ENCODE data around the gene HABP2. TPM values are rescaled to one million over a fixed set of nuclear protein-coding genes. Genes with fewer than 3 reads are reported as not detected.

HABP2 gene
- total RNA-seq, 1 donor from 2014 or later: not detected

GRCh38 chr10:113552014-113552413 lies 839 bp upstream of the HABP2 start:
- H3K4me1 Mint-ChIP-seq (ENCODE audit: low read depth, unreplicated experiment): no peaks in the 10 kb centered on the region
- no peak overlapping the region for H3K27ac Mint-ChIP-seq (ENCODE audit: unreplicated experiment)
- no peak for DNase-seq
- H3K36me3 Mint-ChIP-seq (ENCODE audit: unreplicated experiment): no peaks in the 10 kb centered on the region
- peaks cover 4% of the 10 kb centered on the region for H3K27me3 Mint-ChIP-seq (ENCODE audit: unreplicated experiment)
- no peak for TF ChIP-seq CTCF (IDR thresholded peaks at IDR 0.05; ENCODE audit: partially characterized antibody, unreplicated experiment)
- no peaks in the 10 kb centered on the region for H3K9me3 Mint-ChIP-seq (ENCODE audit: unreplicated experiment)
- H3K4me3 Mint-ChIP-seq (ENCODE audit: unreplicated experiment): no peak overlapping the region

GRCh38 chr10:113553149-113553548 lies 296 bp downstream of the HABP2 start:
- no peak overlapping the region for H3K27ac Mint-ChIP-seq (ENCODE audit: unreplicated experiment)
- H3K4me3 Mint-ChIP-seq (ENCODE audit: unreplicated experiment): no peak overlapping the region
- H3K27me3 Mint-ChIP-seq (ENCODE audit: unreplicated experiment): peaks cover 4% of the 10 kb centered on the region
- TF ChIP-seq CTCF (IDR thresholded peaks at IDR 0.05; ENCODE audit: partially characterized antibody, unreplicated experiment): no peak
- no peaks in the 10 kb centered on the region for H3K4me1 Mint-ChIP-seq (ENCODE audit: low read depth, unreplicated experiment)
- H3K9me3 Mint-ChIP-seq (ENCODE audit: unreplicated experiment): no peaks in the 10 kb centered on the region
- H3K36me3 Mint-ChIP-seq (ENCODE audit: unreplicated experiment): no peaks in the 10 kb centered on the region
- DNase-seq: no peak

GRCh38 chr10:113554214-113554613 lies 1.4 kb downstream of the HABP2 start:
- peaks cover 8% of the 10 kb centered on the region for H3K27me3 Mint-ChIP-seq (ENCODE audit: unreplicated experiment)
- TF ChIP-seq CTCF (IDR thresholded peaks at IDR 0.05; ENCODE audit: partially characterized antibody, unreplicated experiment): no peak
- DNase-seq: no peak
- no peaks in the 10 kb centered on the region for H3K4me1 Mint-ChIP-seq (ENCODE audit: low read depth, unreplicated experiment)
- H3K27ac Mint-ChIP-seq (ENCODE audit: unreplicated experiment): no peak overlapping the region
- no peaks in the 10 kb centered on the region for H3K36me3 Mint-ChIP-seq (ENCODE audit: unreplicated experiment)
- no peak overlapping the region for H3K4me3 Mint-ChIP-seq (ENCODE audit: unreplicated experiment)
- no peaks in the 10 kb centered on the region for H3K9me3 Mint-ChIP-seq (ENCODE audit: unreplicated experiment)

GRCh38 chr10:113555245-113555644 lies 2.4 kb downstream of the HABP2 start:
- no peaks in the 10 kb centered on the region for H3K9me3 Mint-ChIP-seq (ENCODE audit: unreplicated experiment)
- TF ChIP-seq CTCF (IDR thresholded peaks at IDR 0.05; ENCODE audit: partially characterized antibody, unreplicated experiment): no peak
- no peak overlapping the region for H3K27ac Mint-ChIP-seq (ENCODE audit: unreplicated experiment)
- no peak for DNase-seq
- no peaks in the 10 kb centered on the region for H3K36me3 Mint-ChIP-seq (ENCODE audit: unreplicated experiment)
- peaks cover 8% of the 10 kb centered on the region for H3K27me3 Mint-ChIP-seq (ENCODE audit: unreplicated experiment)
- H3K4me3 Mint-ChIP-seq (ENCODE audit: unreplicated experiment): no peak overlapping the region
- H3K4me1 Mint-ChIP-seq (ENCODE audit: low read depth, unreplicated experiment): no peaks in the 10 kb centered on the region

GRCh38 chr10:113555751-113556150 lies 2.9 kb downstream of the HABP2 start:
- peaks cover 2% of the 10 kb centered on the region for H3K9me3 Mint-ChIP-seq (ENCODE audit: unreplicated experiment)
- peaks cover 12% of the 10 kb centered on the region for H3K27me3 Mint-ChIP-seq (ENCODE audit: unreplicated experiment)
- no peaks in the 10 kb centered on the region for H3K4me1 Mint-ChIP-seq (ENCODE audit: low read depth, unreplicated experiment)
- no peak overlapping the region for H3K27ac Mint-ChIP-seq (ENCODE audit: unreplicated experiment)
- H3K36me3 Mint-ChIP-seq (ENCODE audit: unreplicated experiment): peaks cover 4% of the 10 kb centered on the region
- H3K4me3 Mint-ChIP-seq (ENCODE audit: unreplicated experiment): no peak overlapping the region
- DNase-seq: no peak
- TF ChIP-seq CTCF (IDR thresholded peaks at IDR 0.05; ENCODE audit: partially characterized antibody, unreplicated experiment): no peak
